ENCODE results near the gene TMEM260. TPM values are rescaled to one million over a fixed set of nuclear protein-coding genes. Genes with fewer than 3 reads are reported as not detected.
"Not testable (repeated sequence)": the region's sequence is repeated elsewhere in the genome, so short reads cannot be mapped to it uniquely, and the experiment has no call there.

TMEM260 gene
- total RNA-seq, 2 experiments from 2014 or later: 11.4 to 13.2 TPM

DNA sequence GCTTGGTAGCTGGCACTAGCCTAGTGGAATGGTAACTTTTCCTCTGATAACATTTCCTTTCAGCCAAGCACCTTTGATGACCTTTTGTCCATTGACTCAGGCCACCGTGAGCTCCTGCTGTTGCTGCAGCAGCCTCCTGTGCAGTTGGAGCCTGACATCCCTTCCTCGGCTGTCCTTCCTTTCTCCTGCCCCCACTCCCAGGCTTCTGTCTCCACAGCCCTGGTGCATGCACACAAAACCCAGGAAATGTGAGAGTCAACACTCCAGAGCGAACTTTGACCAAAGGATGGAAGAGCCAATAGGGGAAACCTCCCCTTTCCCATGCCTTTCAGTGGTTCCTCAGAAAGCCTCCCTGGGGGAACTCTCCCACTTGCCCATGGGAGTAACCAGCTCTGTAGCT is 115.0 kb downstream of the TMEM260 start:
- no peak overlapping the region for H3K27ac Mint-ChIP-seq
- H3K4me3 Mint-ChIP-seq: no peak overlapping the region
- no peak for DNase-seq
- H3K4me1 Mint-ChIP-seq (ENCODE audit: low read depth): no peaks in the 10 kb centered on the region
- H3K9me3 Mint-ChIP-seq: no peaks in the 10 kb centered on the region
- peaks cover 9% of the 10 kb centered on the region for H3K27me3 Mint-ChIP-seq
- intact Hi-C loops (cut with micrococcal nuclease): no loop called here
- no peaks in the 10 kb centered on the region for H3K36me3 Mint-ChIP-seq
- CTCF ChIA-PET: no interaction called here
- POLR2A ChIA-PET: no interaction called here

DNA sequence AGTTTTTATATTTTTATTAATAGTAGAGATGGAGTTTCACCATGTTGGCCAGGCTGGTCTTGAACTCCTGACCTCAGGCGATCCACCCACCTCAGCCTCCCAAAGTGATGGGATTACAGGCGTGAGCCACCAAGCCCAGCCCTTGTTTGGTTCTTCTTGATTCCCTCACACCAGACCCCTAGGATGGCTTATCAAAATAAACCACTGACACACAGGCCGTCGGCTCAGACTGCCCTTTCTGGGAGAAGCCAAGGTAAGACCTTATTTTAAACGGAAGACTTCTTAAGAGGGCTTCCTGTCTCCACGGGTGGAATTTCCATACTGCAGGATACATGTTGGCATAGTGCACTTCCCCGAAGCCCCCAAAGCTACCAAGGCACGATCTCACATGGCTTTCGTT is 115.6 kb downstream of the TMEM260 start:
- H3K4me1 Mint-ChIP-seq (ENCODE audit: low read depth); H3K27ac Mint-ChIP-seq; H3K4me3 Mint-ChIP-seq; intact Hi-C loops (cut with micrococcal nuclease); DNase-seq; H3K9me3 Mint-ChIP-seq; H3K36me3 Mint-ChIP-seq; H3K27me3 Mint-ChIP-seq; CTCF ChIA-PET; POLR2A ChIA-PET: not testable (repeated sequence)

Other genes starting within 250 kb of the TMEM260 start
- gene OTX2, start 230.7 kb downstream of the TMEM260 start, total RNA-seq: not detected

Data from activated CD4-positive, alpha-beta memory T cell treated with anti-CD3 and anti-CD28 coated beads for 36 hours (primary cell).